ENCODE data around the gene GALNT10. TPM values are rescaled to one million over a fixed set of nuclear protein-coding genes. Genes with fewer than 3 reads are reported as not detected.

The GALNT10 gene
- total RNA-seq, 1 experiment from 2014 or later: 68.2 TPM

DNA sequence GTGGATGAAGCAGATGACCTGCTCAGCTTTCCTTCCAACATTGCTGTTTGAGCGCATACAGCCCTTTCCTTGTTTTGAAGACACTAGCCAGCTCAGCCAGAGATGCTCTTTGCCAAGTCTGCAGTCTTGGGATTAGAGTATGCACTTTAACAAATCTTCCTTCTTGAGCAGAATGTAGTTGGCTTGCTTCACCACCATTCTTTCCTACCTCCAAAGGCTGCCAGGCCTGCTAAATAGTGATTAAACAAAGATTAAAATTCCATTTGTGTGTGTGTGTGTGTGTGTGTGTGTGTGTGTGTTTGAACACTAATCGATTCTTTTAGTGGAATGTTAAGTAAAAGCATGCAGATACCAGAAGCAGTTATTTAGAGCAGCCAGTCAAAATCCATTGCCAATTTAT, 97.6 kb downstream of the GALNT10 start:
- Mint-ChIP-seq H3K27ac (ENCODE audit: unreplicated experiment) (peak overlapping the region; percentile 54), H3K4me3 (ENCODE audit: low read depth, unreplicated experiment) (peak overlapping the region; percentile 55), H3K27me3 (ENCODE audit: unreplicated experiment) (no peaks in the 10 kb centered on the region), H3K4me1 (ENCODE audit: low read depth, unreplicated experiment) (peaks cover 57% of the 10 kb centered on the region), H3K36me3 (ENCODE audit: insufficient read depth, unreplicated experiment) (no peaks in the 10 kb centered on the region), H3K9me3 (ENCODE audit: low read depth, unreplicated experiment) (no peaks in the 10 kb centered on the region)
- CTCF ChIA-PET: interaction anchor here (0.5 to 3.6 kb wide), 6 partner anchors 8 to 437 kb away, joined by 3 to 20 read pairs (median 4); partner anchors contain the start of gene GALNT10
- BruUV-seq (replicated peaks): no TSS peak
- intact Hi-C loops (cut with micrococcal nuclease; ENCODE audit: unreplicated experiment): loop anchor here (1.0 to 5.0 kb wide), 5 partner anchors 8 to 107 kb away; no protein-coding TSS in a partner anchor
- TF ChIP-seq, protein P1, sequence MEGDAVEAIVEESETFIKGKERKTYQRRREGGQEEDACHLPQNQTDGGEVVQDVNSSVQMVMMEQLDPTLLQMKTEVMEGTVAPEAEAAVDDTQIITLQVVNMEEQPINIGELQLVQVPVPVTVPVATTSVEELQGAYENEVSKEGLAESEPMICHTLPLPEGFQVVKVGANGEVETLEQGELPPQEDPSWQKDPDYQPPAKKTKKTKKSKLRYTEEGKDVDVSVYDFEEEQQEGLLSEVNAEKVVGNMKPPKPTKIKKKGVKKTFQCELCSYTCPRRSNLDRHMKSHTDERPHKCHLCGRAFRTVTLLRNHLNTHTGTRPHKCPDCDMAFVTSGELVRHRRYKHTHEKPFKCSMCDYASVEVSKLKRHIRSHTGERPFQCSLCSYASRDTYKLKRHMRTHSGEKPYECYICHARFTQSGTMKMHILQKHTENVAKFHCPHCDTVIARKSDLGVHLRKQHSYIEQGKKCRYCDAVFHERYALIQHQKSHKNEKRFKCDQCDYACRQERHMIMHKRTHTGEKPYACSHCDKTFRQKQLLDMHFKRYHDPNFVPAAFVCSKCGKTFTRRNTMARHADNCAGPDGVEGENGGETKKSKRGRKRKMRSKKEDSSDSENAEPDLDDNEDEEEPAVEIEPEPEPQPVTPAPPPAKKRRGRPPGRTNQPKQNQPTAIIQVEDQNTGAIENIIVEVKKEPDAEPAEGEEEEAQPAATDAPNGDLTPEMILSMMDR (IDR thresholded peaks at IDR 0.05; ENCODE audit: unreplicated experiment): no peak
- DNase-seq: peak; percentile 31

GRCh38 chr5:154291917-154292316, 101.4 kb downstream of the GALNT10 start:
- Mint-ChIP-seq H3K4me1 (ENCODE audit: low read depth, unreplicated experiment) (peaks cover 69% of the 10 kb centered on the region), H3K4me3 (ENCODE audit: low read depth, unreplicated experiment) (no peak overlapping the region), H3K27me3 (ENCODE audit: unreplicated experiment) (no peaks in the 10 kb centered on the region), H3K36me3 (ENCODE audit: insufficient read depth, unreplicated experiment) (peaks cover 7% of the 10 kb centered on the region), H3K27ac (ENCODE audit: unreplicated experiment) (no peak overlapping the region), H3K9me3 (ENCODE audit: low read depth, unreplicated experiment) (no peaks in the 10 kb centered on the region)
- no TSS peak for BruUV-seq (replicated peaks)
- TF ChIP-seq, protein P1 (IDR thresholded peaks at IDR 0.05; ENCODE audit: unreplicated experiment): no peak
- no peak for DNase-seq
- intact Hi-C loops (cut with micrococcal nuclease; ENCODE audit: unreplicated experiment): no loop called here
- CTCF ChIA-PET: no interaction called here

DNA sequence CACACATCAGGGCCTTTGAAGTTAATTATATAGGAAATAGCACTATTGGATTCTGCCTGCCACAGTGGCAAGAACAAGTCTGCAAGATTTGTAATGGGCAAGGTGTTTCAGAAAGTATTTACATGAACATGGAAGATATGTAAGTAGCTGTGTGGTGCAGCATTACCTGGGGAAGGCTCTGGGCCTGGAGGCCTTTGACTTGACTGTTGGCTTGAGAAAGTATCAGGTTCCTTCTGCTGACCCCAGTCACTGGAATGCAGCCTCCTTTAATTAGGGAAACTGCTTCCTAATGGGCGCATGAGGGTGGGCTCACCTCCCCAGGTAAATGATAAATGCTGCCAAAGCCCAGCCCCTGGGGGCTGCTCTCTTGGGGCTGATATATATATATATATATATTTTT, 102.7 kb downstream of the GALNT10 start:
- H3K27ac Mint-ChIP-seq (ENCODE audit: unreplicated experiment): no peak overlapping the region
- CTCF ChIA-PET: no interaction called here
- H3K9me3 Mint-ChIP-seq (ENCODE audit: low read depth, unreplicated experiment): no peaks in the 10 kb centered on the region
- no peak for DNase-seq
- peaks cover 64% of the 10 kb centered on the region for H3K4me1 Mint-ChIP-seq (ENCODE audit: low read depth, unreplicated experiment)
- TF ChIP-seq, protein P1 (IDR thresholded peaks at IDR 0.05; ENCODE audit: unreplicated experiment): no peak
- intact Hi-C loops (cut with micrococcal nuclease; ENCODE audit: unreplicated experiment): no loop called here
- H3K36me3 Mint-ChIP-seq (ENCODE audit: insufficient read depth, unreplicated experiment): peaks cover 7% of the 10 kb centered on the region
- no peaks in the 10 kb centered on the region for H3K27me3 Mint-ChIP-seq (ENCODE audit: unreplicated experiment)
- no peak overlapping the region for H3K4me3 Mint-ChIP-seq (ENCODE audit: low read depth, unreplicated experiment)
- no TSS peak for BruUV-seq (replicated peaks)

- CTCF ChIA-PET: interaction anchor here (0.7 to 3.3 kb wide), 5 partner anchors 7 to 109 kb away, joined by 3 to 20 read pairs (median 9); partner anchors contain the start of gene GALNT10
- TF ChIP-seq, protein P1 (IDR thresholded peaks at IDR 0.05; ENCODE audit: unreplicated experiment): no peak
- BruUV-seq (replicated peaks): no TSS peak
These were observed 105.0 kb downstream of the GALNT10 start for GRCh38 chr5:154295551-154295950.

More at GRCh38 chr5:154295551-154295950, 105.0 kb downstream of the GALNT10 start:
- Mint-ChIP-seq H3K4me1 (ENCODE audit: low read depth, unreplicated experiment) (peaks cover 55% of the 10 kb centered on the region), H3K27me3 (ENCODE audit: unreplicated experiment) (no peaks in the 10 kb centered on the region), H3K27ac (ENCODE audit: unreplicated experiment) (peak overlapping the region; percentile 45), H3K36me3 (ENCODE audit: insufficient read depth, unreplicated experiment) (peaks cover 7% of the 10 kb centered on the region), H3K9me3 (ENCODE audit: low read depth, unreplicated experiment) (no peaks in the 10 kb centered on the region), H3K4me3 (ENCODE audit: low read depth, unreplicated experiment) (no peak overlapping the region)
- intact Hi-C loops (cut with micrococcal nuclease; ENCODE audit: unreplicated experiment): no loop called here
- DNase-seq: no peak
